ENCODE results near the gene SELENOW.
"Not testable (repeated sequence)": the region's sequence is repeated elsewhere in the genome, so short reads cannot be mapped to it uniquely, and the experiment has no call there.

The SELENOW gene

GRCh38 chr19:47786566-47786965 is 8.1 kb downstream of the SELENOW start:
- DNase-seq: no peak

- not testable (repeated sequence) for DNase-seq
Measured at GRCh38 chr19:47787307-47787706, 8.8 kb downstream of the SELENOW start.

GRCh38 chr19:47789811-47790210 is 11.3 kb downstream of the SELENOW start:
- not testable (repeated sequence) for DNase-seq

- DNase-seq: peak; percentile 59
Measured at GRCh38 chr19:47790398-47790814, 11.9 kb downstream of the SELENOW start.

DNA sequence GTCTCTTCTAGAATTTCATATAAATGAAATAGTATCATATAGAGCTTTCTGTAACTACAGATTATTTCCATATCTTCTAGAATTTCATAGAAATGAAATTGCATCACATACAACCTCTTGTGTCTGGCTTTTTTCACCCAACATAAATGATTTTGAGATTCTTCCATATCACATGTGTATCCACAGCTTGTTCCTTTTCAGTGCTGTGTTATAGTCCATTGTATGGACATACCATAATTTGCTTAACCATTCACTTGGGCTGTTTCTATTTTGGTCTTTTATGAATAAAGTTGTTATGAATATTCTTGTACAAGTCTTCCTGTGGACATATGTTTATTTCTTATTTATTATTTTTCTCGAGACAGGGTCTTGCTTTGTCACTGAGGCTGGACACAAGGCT is 14.1 kb downstream of the SELENOW start:
- no peak for DNase-seq

GRCh38 chr19:47794526-47794925 is 16.0 kb downstream of the SELENOW start:
- DNase-seq: no peak

GRCh38 chr19:47796785-47797184 is 18.3 kb downstream of the SELENOW start:
- peak; percentile 3 for DNase-seq

DNA sequence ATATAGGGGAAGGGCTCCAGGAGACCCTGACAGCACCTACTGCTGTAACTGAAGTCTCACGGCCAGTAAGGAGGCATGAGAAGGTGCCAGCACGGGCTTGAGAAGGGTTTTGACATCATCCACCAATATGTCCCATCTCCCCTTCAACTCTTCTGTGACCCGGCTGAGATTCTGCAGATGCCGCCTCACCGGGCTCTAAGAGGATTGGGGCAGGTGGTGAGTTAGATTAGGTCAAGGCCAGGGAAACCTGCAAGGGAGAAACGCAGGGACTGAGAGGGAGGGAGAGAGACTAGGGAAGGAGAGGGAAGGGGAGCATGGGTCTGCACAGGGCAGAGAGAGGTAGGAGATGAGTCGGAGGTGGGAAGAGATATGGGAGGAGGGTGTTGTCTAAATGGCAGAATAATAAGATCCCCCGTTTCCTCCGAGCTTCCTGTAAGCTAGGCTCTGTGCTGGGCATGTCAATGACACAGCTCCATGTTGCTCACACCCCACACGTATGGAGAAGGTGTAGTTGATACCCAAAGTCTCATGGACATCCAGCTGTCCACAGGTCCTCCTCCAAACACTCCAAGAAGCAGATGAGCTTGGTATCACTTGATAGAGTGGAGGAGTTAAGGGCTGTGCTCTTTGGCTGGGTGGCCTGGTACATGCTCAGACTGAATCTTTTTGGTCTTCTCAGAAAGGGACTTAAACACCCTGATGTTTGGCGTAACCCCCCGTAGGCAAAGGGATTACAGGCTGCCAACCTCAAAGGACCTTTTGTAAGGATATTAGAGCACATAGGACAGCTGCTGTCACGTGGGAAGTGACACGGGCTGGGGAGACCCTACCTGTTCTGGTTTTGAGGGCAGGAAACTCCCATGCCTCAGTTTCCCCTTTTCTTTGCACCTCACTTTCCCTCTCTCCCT is 19.7 kb downstream of the SELENOW start:
- no peak for DNase-seq

DNA sequence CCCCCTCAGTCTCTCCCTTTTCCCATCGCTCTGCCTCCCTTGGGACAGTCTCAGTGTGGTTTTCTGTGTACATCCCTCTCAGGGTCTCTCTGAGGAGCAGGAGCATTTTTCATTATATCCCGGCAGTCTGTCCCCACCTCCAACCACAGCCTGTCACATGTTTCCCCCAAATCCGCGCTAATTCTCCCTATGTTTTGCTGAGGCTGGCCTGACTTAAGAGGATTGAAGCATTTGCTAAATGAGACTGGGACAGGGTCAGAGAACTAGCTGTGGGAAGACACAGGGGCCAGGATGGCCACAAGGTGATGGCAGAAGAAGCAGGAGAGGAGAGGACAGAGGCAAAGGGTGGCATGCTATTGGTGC is 20.4 kb downstream of the SELENOW start:
- DNase-seq: no peak

- DNase-seq: no peak
Measured at GRCh38 chr19:47801270-47801669, 22.8 kb downstream of the SELENOW start.

GRCh38 chr19:47802521-47803043 is 24.1 kb downstream of the SELENOW start:
- DNase-seq: no peak

DNA sequence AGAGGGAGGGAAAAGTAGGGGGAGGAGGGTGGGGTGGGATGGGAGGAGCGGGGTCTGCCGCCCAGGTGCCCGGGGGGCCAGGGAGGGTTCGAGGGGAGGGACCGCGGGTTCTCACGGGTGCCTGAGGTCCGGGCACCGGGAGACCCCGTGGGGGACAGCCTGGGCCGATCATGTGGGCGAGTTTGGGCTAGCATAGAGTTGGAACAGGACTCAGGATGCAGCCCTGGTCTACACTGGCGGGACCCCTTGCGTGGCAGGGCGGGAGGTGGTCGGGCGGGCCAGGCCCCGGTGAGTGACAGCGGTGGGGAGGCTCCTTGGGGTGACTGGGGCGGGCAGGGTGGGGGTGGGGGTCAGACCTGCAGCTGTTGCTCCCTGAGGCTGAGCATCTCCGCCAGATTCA is 24.6 kb downstream of the SELENOW start:
- DNase-seq: not testable (repeated sequence)

DNA sequence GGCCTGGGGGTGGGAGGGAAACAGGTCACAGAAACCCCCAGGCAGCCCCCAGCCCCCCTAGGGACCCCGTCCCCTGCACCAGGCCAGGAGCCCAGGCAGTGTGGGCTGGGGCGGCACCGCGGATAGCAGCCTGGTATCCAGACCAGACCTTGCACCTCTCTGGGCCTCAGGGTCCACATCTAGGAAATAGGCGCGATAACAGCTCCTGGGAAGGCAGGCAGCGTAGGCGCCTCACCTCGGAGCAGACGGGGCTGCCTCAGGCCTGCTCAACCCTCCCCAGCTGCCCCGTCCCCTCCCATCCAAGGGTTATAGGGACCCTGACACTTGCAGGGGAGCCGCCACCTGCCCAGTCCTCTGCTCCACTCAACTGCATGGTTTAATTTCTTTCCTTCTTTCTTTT is 25.2 kb downstream of the SELENOW start:
- DNase-seq: not testable (repeated sequence)

- DNase-seq: not testable (repeated sequence)
Measured at GRCh38 chr19:47804451-47804850, 25.9 kb downstream of the SELENOW start, which contains the start of gene TPRX1. TSS of gene TPRX1 (minus strand) at chr19:47804551. CDS start at chr19:47804539, 12 bp downstream.

GRCh38 chr19:47805313-47805712 is 26.8 kb downstream of the SELENOW start:
- no peak for DNase-seq

- DNase-seq: no peak
Measured at GRCh38 chr19:47806435-47806834, 27.9 kb downstream of the SELENOW start.

DNA sequence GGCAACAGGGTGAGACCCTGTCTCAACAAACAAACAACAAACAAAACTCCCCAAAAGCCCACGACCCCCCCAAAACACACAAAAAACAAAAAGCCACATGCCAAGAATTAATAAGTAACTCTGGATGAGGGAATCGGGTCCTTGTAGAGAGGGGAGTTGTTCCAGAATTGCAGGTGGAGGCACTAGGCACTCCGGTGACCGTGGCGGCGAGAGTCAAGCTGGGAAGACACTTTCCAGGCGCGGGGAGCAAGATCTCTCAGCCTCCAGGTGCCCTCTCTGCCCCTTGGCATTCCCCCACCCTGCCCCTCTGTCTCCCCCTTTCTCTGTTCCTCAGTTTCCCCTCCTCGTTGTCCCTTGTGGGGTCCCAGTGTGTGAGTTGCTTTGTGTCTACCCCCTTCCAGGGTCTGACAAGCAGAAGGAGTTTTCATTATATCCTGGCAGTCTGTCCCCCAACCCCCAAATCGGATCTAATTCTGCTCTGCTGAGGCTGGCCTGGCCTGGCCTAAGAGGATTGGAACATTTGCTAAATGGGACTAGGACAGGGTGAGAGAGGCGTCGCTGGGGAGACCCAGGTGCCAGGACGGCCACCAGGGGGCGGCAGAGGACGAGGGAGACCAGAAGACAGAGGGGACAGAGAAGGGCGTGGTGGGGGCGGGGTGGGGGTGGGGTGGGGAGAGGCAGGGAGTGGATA is 34.9 kb downstream of the SELENOW start:
- peak; percentile 39 for DNase-seq

GRCh38 chr19:47813995-47814328 is 35.5 kb downstream of the SELENOW start:
- no peak for DNase-seq

DNA sequence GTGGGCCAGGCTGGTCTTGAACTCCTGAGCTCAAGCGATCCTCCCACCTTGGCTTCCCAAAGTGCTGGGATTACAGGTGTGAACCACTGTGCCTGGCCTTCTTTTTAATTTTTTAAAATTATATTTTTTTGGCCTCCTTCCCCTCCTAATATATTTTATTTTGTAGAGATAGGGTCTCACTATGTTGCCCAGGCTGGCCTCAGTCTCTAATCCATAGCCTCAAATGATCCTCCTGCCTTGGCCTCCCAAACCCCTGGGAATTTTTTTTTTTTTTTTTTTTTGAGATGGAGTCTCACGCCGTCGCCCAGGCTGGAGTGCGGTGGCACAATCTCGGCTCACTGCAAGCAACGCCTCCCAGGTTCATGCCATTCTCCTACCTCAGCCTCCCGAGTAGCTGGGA is 37.8 kb downstream of the SELENOW start:
- not testable (repeated sequence) for DNase-seq

DNA sequence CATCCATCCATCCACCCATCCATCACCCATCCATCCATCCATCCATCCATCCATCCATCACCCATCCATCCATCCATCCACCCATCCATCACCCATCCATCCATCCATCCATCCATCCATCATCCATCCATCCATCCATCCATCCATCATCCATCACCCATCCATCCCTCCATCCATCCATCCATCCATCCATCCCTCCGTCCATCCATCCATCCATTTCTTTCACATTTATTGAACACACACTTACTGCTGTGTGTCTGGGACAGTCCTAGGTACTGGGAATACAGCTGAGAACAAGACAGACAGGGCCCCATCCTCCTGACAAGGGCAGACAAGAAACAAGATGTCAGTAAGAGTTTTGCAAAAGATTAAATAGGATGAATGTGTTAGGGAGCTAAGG is 39.7 kb downstream of the SELENOW start:
- not testable (repeated sequence) for DNase-seq

DNA sequence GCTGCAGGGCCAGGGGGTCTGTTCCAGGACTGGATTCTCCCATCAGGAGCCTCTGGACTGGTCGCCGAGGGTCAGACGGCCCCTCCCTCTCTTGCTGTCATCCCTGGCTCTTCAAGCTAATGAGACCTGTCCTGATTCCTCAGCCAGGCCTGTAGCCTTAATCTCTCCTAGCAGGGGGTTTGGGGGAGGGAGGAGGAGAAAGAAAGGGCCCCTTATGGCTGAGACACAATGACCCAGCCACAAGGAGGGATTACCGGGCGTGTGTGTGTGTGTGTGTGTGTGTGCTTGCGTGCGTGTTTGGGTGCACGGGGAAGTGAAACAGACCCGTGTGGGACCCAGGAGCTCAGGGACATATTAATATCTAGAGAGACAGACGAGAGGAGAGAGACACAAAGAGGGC is 41.4 kb downstream of the SELENOW start:
- DNase-seq: no peak

- no peak for DNase-seq
Measured at GRCh38 chr19:47820410-47820809, 41.9 kb downstream of the SELENOW start.

- DNase-seq: no peak
Measured at GRCh38 chr19:47821460-47822020, 43.0 kb downstream of the SELENOW start, which contains the start of gene CRX. TSS of gene CRX (plus strand) at chr19:47821937. CDS start at chr19:47834444, 12,507 bp downstream.
